Stomach (tissue), 4 donors: Measurements from ENCODE around the gene BID.

Experiments
- EP300 ChIP-seq: sonication (generic); formaldehyde crosslinking; IDR thresholded peaks from one replicate; pipeline ENCODE4 v1.6.1; 2017; ENCODE audit warnings: antibody characterized with exemption
- POLR2AphosphoS5 ChIP-seq, 3 donors: sonication (generic); formaldehyde crosslinking; IDR thresholded peaks; one replicate each; pipeline ENCODE4 v1.6.1; 2016; ENCODE audit warnings: antibody characterized with exemption in 3 of 3

GRCh38 chr22:17774206-17774925, at the start of gene BID:
- TF ChIP-seq POLR2AphosphoS5 (IDR thresholded peaks at IDR 0.05) (peak in 2 of 3 donors; percentile 7 to 35), EP300 (no peak)
